Thyroid gland (tissue), 4 donors: ENCODE data around the gene RYR2. TPM values are rescaled to one million over a fixed set of nuclear protein-coding genes. Genes with fewer than 3 reads are reported as not detected.

ENCODE experiments used
- DNase-seq, 2 donors: peaks; one replicate each; pipeline ENCODE4 v3.0.0-alpha.2; 2019
- H3K27ac ChIP-seq, 3 donors: fragments of 200-600 bp; sonication (generic); 1 replicate in 2 of 3; 2 replicates in 1 of 3; pipeline ENCODE4 v1.5.1; 2016 to 2019; ENCODE audit warnings: mild to moderate bottlenecking in 1 of 3, moderate library complexity in 1 of 3
- H3K27me3 ChIP-seq: fragments of 200-600 bp; sonication (generic); one replicate; pipeline ENCODE4 v1.5.1; 2019
- H3K36me3 ChIP-seq, 2 donors: fragments of 200-600 bp; sonication (generic); one replicate each; pipeline ENCODE4 v1.5.1; 2016 to 2019
- H3K4me1 ChIP-seq, 2 donors: fragments of 200-600 bp; sonication (generic); one replicate each; pipeline ENCODE4 v1.5.1; 2017 to 2019
- H3K4me3 ChIP-seq, 3 donors: fragments of 200-600 bp; sonication (generic); replicated peaks in 1 of 3; 1 replicate in 2 of 3; 2 replicates in 1 of 3; pipeline ENCODE4 v1.5.1; 2016; ENCODE audit warnings: mild to moderate bottlenecking in 1 of 3
- H3K9me3 ChIP-seq: fragments of 200-600 bp; sonication (generic); one replicate; pipeline ENCODE4 v1.5.1; 2017
- POLR2A ChIP-seq, 2 donors: fragments of 450-650 bp; IDR thresholded peaks; one replicate each; pipeline ENCODE4 v1.6.1; 2017; ENCODE audit warnings: antibody characterized with exemption in 2 of 2, mild to moderate bottlenecking in 2 of 2, moderate library complexity in 1 of 2
- WGBS, 2 donors: methylation state at CpG; one replicate each; pipeline ENCODE4 v1.1.5; 2017; 5-methylcytosine and 5-hydroxymethylcytosine counted together
- intact Hi-C: fragments of 100-400 bp; cut with DNase I; formaldehyde crosslinking; loops from one replicate; pipeline ENCODE4 v1.15.1; 2023
- total RNA-seq, 4 donors: library from RNA; depleted of rRNA; stranded (reverse); fragments of >200 nt; gene quantifications; one replicate each; pipeline ENCODE4 v1.2.3, GENCODE V29; 2016
- TF ChIP-seq, protein P1 (sequence below), 6 experiments: fragments of 200-600 bp in 3 of 6; fragments of 450-650 bp in 3 of 6; sonication (generic) in 3 of 6; IDR thresholded peaks; one replicate each; pipeline ENCODE4 v1.5.1; 2016 to 2019; ENCODE audit warnings: antibody characterized with exemption in 6 of 6, mild to moderate bottlenecking in 2 of 6, inconsistent platforms in 1 of 6, moderate library complexity in 1 of 6

RYR2 gene
- total RNA-seq, 4 donors from 2014 or later = 6.6 to 31.8 (median 28.2) TPM

DNA sequence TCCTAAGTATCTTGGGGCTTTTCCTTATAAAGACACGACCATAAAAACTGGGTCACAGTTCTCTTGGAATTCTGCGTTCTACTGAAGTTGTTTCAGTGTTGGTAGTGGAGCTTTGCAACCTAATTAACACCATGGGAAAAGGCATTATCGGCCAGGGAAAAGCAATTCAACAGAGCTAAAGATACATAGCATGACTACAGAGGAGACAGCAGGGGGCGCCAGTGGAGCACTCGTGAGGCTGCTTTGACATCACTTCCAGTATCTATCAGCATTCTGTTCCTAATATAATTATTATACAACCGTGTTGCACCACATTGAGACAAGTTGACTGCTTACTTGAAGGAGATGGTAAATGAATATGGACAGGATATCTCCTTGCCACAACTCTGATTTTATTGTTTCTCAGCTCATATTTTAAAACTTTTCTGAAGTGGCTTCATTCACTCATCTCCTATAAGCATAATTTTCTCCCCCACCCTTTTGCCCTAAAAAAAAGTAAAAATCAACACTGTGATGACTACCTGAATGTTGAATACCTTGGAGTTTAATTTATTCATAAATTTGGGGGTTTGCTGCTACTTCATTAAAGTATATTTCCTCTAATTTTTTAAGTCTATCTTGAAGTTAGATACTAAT lies 809.3 kb downstream of the RYR2 start:
- Histone ChIP-seq H3K27ac (no peak overlapping the region), H3K4me3 (no peak overlapping the region), H3K9me3 (no peaks in the 10 kb centered on the region), H3K27me3 (no peaks in the 10 kb centered on the region), H3K4me1 (no peaks in the 10 kb centered on the region), H3K36me3 (no peaks in the 10 kb centered on the region)
- 13 to 19% methylated on average over 6 of the region's 6 CpGs for WGBS, 2 donors
- intact Hi-C loops = no loop called here
- TF ChIP-seq POLR2A (IDR thresholded peaks at IDR 0.05) = no peak
- TF ChIP-seq, protein P1, sequence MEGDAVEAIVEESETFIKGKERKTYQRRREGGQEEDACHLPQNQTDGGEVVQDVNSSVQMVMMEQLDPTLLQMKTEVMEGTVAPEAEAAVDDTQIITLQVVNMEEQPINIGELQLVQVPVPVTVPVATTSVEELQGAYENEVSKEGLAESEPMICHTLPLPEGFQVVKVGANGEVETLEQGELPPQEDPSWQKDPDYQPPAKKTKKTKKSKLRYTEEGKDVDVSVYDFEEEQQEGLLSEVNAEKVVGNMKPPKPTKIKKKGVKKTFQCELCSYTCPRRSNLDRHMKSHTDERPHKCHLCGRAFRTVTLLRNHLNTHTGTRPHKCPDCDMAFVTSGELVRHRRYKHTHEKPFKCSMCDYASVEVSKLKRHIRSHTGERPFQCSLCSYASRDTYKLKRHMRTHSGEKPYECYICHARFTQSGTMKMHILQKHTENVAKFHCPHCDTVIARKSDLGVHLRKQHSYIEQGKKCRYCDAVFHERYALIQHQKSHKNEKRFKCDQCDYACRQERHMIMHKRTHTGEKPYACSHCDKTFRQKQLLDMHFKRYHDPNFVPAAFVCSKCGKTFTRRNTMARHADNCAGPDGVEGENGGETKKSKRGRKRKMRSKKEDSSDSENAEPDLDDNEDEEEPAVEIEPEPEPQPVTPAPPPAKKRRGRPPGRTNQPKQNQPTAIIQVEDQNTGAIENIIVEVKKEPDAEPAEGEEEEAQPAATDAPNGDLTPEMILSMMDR (IDR thresholded peaks at IDR 0.05) = peak in 3 of 6 experiments; percentile 21 to 47 (median 22)
- peak; percentile 8 to 31 for DNase-seq

DNA sequence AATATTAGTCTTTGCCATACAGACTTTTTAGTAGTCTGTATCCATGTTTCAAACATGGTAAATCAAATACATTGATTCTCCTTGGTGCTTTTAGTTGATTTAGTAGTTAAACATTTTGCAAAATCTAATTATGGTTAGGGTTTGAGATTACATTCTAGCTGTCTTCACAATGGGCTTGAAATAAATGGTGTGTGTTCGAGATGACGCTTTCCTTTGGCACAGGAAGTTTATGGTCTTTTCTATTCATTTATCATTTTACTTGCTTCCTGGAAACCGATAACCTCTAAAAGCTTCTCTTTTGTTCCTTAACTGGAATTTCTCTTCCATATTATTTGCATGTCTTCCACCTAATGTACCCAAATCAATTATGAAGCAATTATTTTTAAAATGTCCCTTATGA lies 810.4 kb downstream of the RYR2 start:
- intact Hi-C loops = no loop called here
- 63 to 64% methylated on average over 3 of the region's 3 CpGs for WGBS, 2 donors

DNA sequence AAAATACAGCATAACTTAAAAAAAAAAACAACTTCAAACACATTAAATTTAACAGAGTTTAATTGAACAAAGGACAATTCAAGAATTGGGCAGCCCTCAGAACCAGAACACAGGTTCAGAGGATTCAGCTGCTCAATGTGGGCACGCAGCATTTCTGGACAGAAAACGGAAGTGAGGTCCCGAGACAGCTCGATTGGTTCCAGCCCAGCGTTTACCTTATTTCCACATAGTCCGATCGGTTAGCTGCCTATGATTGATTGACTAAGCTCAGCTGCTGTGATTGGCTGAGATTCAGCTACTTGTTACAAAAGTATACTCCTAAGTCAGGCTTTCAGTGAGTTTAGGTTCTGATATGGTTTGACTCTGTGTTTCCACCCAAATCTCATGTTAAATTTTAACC lies 815.5 kb downstream of the RYR2 start:
- intact Hi-C loops = no loop called here
- DNase-seq = no peak

More for the DNA sequence above, 810.4 kb downstream of the RYR2 start:
- Histone ChIP-seq H3K4me3 (no peak overlapping the region), H3K27ac (no peak overlapping the region), H3K4me1 (no peaks in the 10 kb centered on the region), H3K9me3 (no peaks in the 10 kb centered on the region), H3K27me3 (no peaks in the 10 kb centered on the region), H3K36me3 (no peaks in the 10 kb centered on the region)
- TF ChIP-seq, protein P1 (IDR thresholded peaks at IDR 0.05) = no peak
- no peak for DNase-seq

DNA sequence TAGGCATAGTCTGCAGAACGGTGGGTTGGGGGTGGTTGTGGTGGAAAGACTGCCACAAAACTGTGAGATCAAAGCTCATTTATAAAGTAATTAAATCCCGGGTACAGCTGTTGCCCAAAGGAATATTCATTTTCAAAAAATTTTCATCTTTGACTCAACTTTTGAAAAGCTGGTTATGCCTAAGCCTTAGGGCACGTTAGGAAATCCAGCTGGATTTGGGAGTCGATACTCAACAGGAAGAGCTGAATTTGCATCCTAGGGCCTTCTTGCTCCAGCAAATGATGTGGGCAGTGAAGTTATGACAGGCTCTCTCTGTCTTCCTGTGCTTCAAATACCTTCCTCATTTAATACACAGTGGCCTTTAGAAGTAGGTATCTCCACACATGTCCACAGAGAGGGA lies 817.0 kb downstream of the RYR2 start:
- Histone ChIP-seq H3K4me1 (peaks cover 0 to 2% of the 10 kb centered on the region in 2 donors), H3K4me3 (no peak overlapping the region), H3K9me3 (no peaks in the 10 kb centered on the region), H3K27me3 (no peaks in the 10 kb centered on the region), H3K27ac (no peak overlapping the region), H3K36me3 (no peaks in the 10 kb centered on the region)
- no peak for DNase-seq
- TF ChIP-seq, protein P1 (IDR thresholded peaks at IDR 0.05) = no peak
- TF ChIP-seq POLR2A (IDR thresholded peaks at IDR 0.05) = no peak
- intact Hi-C loops = no loop called here
- WGBS, 2 donors = 66 to 70% methylated on average over 4 of the region's 4 CpGs

More for the DNA sequence above, 815.5 kb downstream of the RYR2 start:
- 90 to 91% methylated on average over 7 of the region's 7 CpGs for WGBS, 2 donors
- Histone ChIP-seq H3K27ac (no peak overlapping the region), H3K4me1 (no peaks in the 10 kb centered on the region), H3K9me3 (no peaks in the 10 kb centered on the region), H3K36me3 (no peaks in the 10 kb centered on the region), H3K27me3 (no peaks in the 10 kb centered on the region), H3K4me3 (no peak overlapping the region)
- TF ChIP-seq, protein P1 (IDR thresholded peaks at IDR 0.05) = no peak
- no peak for TF ChIP-seq POLR2A (IDR thresholded peaks at IDR 0.05)

DNA sequence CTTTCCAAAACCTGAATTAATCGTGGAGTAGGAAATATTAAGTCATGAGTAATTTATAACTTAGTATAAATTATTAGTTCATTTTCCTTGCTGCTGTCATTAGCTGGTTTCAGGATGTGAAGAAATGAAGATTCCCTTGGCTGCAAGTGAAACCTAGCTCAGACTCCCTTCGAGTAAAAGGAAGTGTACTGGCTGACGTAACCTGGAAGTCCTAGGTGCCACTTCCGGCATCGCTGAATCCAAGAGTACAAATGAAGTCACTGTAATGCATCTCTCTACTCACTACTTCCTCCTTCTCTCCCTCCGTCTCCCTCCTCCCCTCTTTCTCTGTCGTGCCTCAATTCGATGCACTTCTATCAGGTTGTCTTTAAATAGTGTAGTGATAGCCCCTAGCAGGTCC lies 820.0 kb downstream of the RYR2 start:
- TF ChIP-seq, protein P1 (IDR thresholded peaks at IDR 0.05) = no peak
- TF ChIP-seq POLR2A (IDR thresholded peaks at IDR 0.05) = no peak
- H3K27ac ChIP-seq = no peak overlapping the region
- no peaks in the 10 kb centered on the region for H3K27me3 ChIP-seq
- H3K36me3 ChIP-seq = no peaks in the 10 kb centered on the region
- WGBS, 2 donors = 84 to 88% methylated on average over 8 of the region's 8 CpGs
- DNase-seq = no peak
- H3K4me3 ChIP-seq = no peak overlapping the region
- intact Hi-C loops = no loop called here
- peaks cover 0 to 12% of the 10 kb centered on the region in 2 donors for H3K4me1 ChIP-seq
- no peaks in the 10 kb centered on the region for H3K9me3 ChIP-seq
